SHP77 (cell line): ENCODE measurements around the gene CAMK2B.
"Not testable (repeated sequence)": the region's sequence is repeated elsewhere in the genome, so short reads cannot be mapped to it uniquely, and the experiment has no call there.

Experiments used
- DNase-seq, 2 experiments: peaks; one replicate each; lab custom pipeline; 2025; lab: John Stamatoyannopoulos, UW

The CAMK2B gene

DNA sequence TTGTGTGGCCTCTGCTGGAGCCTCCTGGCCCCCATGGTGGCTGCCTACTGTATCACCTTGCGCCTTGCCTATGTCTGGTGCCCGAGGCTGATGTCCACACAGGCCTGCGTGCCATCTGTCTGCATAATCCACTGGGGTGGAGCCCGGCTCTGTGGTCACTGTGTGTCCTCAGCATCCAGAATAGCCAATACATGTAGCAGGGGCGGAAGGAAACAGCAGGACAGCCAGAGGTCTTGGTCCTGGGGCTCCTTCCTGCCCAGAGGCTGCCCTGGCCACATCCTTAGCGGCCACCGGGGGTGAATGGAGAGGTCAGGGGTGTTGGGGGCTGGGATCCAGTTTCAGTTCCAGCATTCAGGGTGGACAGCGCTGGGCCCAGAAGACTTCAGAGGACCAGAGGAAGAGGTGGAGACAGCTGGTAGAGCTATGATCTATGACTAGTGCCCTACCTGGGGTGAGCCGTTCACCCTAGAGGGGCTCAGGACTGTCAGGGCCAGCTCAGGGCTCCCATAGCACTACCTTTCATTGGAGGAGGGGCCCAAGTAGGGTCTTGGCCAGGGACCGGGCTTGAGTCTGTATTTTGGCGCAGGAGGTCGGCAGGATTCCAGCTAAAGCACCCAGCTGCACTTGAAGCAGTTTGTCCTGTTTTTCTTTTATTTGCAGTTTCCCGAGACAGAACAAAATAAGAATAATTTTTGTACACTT lies 108.7 kb downstream of the CAMK2B start:
- no peak for DNase-seq

DNA sequence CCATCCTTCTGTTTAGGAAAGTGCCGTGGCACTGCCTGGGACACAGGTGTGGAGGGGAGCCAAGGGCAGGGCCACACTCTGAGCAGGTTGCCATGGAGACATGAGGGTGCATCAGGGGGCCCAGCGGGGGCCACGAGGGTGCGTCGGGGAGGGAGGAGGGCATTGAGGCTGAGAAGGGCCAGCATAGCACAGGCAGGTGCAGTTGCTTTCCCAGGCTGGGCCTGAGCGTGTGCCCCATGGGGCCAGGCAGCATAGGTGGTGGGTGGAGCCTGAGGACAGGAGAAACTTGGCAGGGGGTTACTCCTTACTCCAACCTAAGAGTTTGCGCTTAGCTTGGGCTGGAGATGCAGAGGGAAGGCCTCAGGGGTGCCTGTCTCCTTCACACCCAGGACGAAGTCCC lies 109.4 kb downstream of the CAMK2B start:
- no peak for DNase-seq

GRCh38 chr7:44215531-44215930 lies 109.9 kb downstream of the CAMK2B start:
- no peak for DNase-seq

DNA sequence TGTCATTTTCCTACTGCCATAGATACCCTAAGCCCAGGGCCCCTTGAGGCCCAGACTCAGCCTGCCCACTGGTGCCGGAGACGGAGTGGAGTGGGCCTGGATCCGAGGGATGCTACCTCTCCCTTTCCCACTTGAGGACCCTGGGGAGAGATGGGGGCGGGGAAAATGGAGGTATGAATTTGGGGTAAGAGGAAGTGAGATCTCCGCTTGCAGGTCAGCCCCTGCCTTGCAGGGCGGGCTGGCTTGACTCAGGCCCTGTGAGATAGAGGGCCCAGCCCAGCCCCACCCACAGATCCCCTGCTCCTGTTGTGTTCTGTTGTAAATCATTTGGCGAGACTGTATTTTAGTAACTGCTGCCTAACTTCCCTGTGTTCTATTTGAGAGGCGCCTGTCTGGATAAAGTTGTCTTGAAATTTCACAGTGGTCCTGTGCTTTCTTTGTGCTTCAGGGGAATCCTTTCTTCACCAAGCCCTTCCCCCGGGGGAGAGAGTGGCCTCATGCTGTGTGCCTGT lies 111.5 kb downstream of the CAMK2B start:
- no peak for DNase-seq

GRCh38 chr7:44213206-44213876 lies 112.1 kb downstream of the CAMK2B start:
- DNase-seq: no peak

- no peak for DNase-seq
Measured at GRCh38 chr7:44212581-44213184, 112.7 kb downstream of the CAMK2B start.

DNA sequence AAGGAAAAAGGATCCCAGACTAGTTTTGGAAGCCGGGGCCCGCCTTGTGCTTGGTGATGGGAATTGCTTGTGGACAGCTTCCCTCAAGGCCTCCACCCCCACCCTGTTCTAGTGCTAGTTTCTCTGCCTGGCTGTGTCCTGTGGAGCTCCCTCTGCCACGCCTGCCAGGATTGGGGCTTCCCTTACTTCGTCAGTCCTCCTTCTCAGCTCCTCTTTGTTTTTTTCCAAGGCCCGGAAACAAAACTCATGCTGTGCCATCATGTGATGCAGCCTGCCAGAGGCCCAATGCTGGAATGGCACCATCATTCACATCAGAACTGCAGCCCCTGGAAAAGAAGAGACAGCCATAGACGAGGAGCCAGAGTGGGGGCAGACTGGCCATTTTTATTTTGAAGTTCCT lies 113.4 kb downstream of the CAMK2B start:
- no peak for DNase-seq

DNA sequence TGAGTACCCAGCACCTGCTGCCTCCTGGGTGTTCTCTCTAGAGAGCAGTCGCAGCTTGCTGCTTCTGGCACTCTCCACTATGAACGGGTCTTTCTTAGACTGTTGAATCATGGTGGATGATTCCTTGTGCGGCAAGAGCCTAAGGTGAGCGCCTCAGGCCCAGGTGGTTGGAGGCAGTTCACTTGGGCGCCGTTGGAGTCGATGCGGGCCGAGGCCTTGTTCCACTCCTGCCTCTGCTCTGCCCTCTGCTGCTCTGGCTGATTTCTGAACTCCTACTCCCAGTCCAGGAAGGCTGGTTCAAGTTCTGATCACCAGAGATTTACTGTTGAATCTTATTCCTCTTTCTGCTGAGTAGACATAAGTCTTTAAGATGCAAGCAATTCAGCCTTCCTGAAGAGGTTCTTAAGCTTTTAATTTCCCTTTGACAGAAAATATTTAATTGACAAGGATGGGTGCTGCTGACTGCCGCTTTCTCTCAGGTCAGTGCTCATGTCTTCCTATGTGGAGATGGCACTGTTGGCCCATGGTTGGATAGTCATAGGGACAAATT lies 114.2 kb downstream of the CAMK2B start:
- DNase-seq: no peak

- no peak for DNase-seq
Measured at GRCh38 chr7:44210107-44210506, 115.3 kb downstream of the CAMK2B start.

- no peak for DNase-seq
Measured at GRCh38 chr7:44208085-44208484, 117.3 kb downstream of the CAMK2B start.

- DNase-seq: no peak
Measured at GRCh38 chr7:44206008-44206407, 119.4 kb downstream of the CAMK2B start.

DNA sequence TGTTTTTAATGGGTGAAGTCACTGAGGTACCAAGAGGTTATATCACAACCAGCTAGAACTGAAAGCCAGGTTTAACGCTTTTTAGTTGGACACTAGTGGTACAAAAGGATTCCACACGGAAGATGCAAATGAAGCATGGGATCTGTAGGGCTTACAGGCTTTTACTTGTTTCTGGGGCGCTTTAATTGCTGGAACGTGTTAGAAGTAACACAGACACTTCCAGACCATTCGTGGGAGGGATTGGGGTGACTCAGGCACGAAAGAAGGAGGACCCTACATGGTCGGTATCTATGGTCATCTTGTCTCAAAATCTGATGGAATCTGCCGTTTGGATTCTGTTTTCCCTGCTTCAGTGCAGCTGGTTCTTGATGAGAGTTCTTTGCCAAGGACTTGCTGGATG lies 123.6 kb downstream of the CAMK2B start:
- DNase-seq: no peak

GRCh38 chr7:44200699-44201461 lies 124.5 kb downstream of the CAMK2B start, which contains the start of gene YKT6:
TSS of gene YKT6 (plus strand) at chr7:44200978. CDS start at chr7:44201136, 158 bp downstream.
- peak; percentile 98 to 99 for DNase-seq

DNA sequence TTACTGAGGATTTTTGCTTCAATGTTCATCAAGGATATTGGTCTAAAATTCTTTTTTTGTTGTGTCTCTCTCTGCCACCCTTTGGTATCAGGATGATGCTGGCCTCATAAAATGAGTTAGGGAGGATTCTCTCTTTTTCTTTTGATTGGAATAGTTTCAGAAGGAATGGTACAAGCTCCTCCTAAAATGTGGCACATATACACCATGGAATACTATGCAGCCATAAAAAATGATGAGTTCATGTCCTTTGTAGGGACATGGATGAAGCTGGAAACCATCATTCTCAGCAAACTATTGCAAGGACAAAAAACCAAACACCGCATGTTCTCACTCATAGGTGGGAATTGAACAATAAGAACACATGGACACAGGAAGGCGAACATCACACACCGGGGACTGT lies 125.2 kb downstream of the CAMK2B start:
- not testable (repeated sequence) for DNase-seq

DNA sequence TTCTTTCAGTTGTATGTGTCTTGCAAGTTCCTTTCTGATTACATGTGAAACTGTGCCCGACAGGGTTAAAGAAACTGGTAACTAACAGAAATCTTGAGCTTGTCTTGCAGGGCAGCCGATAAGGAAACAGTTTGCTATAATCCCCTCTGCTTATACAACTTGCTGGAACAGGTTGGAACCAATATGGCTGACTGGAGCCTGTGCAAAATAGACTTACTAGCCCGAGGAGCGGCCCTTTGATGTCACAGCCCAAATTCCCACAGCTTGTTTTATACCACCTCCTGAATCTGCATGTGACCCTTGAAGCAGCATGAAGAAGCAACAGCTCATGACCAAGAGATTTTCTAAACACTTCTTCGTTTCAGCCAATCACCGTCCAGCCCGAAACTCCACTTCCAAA lies 127.9 kb downstream of the CAMK2B start:
- no peak for DNase-seq

- DNase-seq: peak; percentile 62 to 63
Measured at GRCh38 chr7:44196450-44196872, 128.9 kb downstream of the CAMK2B start.

GRCh38 chr7:44195889-44196288 lies 129.5 kb downstream of the CAMK2B start:
- DNase-seq: no peak

GRCh38 chr7:44194562-44195145 lies 130.7 kb downstream of the CAMK2B start:
- DNase-seq: no peak

DNA sequence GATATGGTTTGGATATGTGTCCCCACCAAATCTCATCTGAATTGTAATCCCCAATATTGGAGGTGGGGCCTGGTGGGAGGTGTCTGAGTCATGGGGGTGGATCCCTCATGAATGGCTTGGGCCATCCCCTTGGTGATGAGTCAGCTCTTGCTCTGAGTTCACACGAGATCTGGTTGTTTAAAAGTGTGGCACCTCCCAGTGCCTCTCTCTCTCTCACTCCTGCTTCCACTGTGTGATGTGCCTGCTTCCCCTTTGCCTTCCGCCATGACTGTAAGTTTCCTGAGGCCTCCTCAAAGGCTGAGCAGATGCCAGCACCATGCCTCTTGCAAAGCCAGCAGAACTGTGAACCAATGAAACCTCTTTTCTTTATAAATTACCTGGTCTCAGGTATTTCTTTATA lies 131.3 kb downstream of the CAMK2B start:
- DNase-seq: no peak

DNA sequence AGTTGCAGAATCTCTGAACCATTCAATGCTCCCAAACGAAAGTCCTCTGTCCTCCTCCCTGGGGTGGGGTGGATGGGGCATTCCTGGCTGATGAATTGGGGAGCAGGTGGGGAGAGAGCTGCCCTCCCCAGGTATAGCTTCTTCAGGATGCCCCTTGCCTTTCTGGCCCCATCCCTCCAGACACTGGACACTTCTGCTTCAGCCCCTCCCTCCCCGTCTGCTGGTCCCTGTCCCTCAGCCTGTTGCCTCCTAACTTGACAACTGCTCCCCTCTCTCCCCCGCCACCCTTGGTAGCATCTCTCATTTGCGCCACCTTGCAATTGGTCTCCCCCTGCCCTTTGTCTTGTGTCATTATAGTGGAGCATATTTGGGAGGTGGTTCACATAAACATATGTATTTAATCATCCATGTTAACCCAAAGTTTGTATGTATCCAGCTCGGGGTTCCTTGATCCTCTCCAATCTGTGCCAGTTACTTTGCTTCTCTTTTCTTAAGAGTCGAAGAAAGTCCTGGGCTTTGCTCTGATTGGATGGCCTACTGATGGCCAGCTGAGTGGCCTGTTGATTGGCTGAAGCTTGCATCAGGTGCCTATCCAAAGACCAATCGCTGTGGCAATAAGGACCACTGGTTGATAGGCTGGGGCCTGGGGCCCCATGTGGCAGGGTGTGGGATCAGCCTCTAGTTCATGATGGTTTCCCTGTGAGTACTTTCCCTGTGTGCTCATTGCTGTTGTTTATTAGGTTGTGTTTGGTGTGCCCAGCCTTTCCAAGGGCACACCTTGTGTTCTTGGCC lies 132.2 kb downstream of the CAMK2B start:
- no peak for DNase-seq

GRCh38 chr7:44191171-44191570 lies 134.2 kb downstream of the CAMK2B start:
- DNase-seq: no peak
